D721Med (cell line): ENCODE data around the gene RCOR2.

Source experiments
- DNase-seq: peaks from one replicate; pipeline ENCODE4 v3.0.0; 2011; ENCODE audit warnings: low spot score; ENCODE audit not compliant: insufficient read length
- FAIRE-seq: peaks from 2 replicates; lab custom pipeline; 2011; peaks lifted over from hg19 to GRCh38; lab: Jason Lieb, UNC
- CTCF ChIP-seq: IDR thresholded peaks from 2 replicates; pipeline ENCODE4 v1.5.1; 2012; ENCODE audit warnings: mild to moderate bottlenecking, control low read depth; ENCODE audit not compliant: insufficient read depth; ENCODE audit errors: missing control alignments

Gene RCOR2

GRCh38 chr11:63915961-63916836 is 765 bp downstream of the RCOR2 start:
- no peak for FAIRE-seq
- TF ChIP-seq CTCF, result peak; percentile 57
- no peak for DNase-seq

- no peak for TF ChIP-seq CTCF
- no peak for DNase-seq
These were observed 1.9 kb downstream of the RCOR2 start for GRCh38 chr11:63914896-63915691.

GRCh38 chr11:63913866-63914830 is 2.8 kb downstream of the RCOR2 start:
- FAIRE-seq, result no peak
- DNase-seq, result no peak
- no peak for TF ChIP-seq CTCF

More at GRCh38 chr11:63914896-63915691, 1.9 kb downstream of the RCOR2 start:
- FAIRE-seq, result no peak

GRCh38 chr11:63912678-63913077 is 4.3 kb downstream of the RCOR2 start:
- TF ChIP-seq CTCF, result no peak

GRCh38 chr11:63911876-63912275 is 5.1 kb downstream of the RCOR2 start:
- TF ChIP-seq CTCF, result no peak
- DNase-seq (no peak), FAIRE-seq (no peak)

More at GRCh38 chr11:63912678-63913077, 4.3 kb downstream of the RCOR2 start:
- DNase-seq, result no peak
- FAIRE-seq, result no peak

GRCh38 chr11:63911440-63911839 is 5.5 kb downstream of the RCOR2 start:
- no peak for DNase-seq
- FAIRE-seq, result no peak

More at GRCh38 chr11:63911440-63911839, 5.5 kb downstream of the RCOR2 start:
- TF ChIP-seq CTCF, result no peak
